Measurements from ENCODE around the gene TFF2.
A peak's percentile ranks its signal among the peaks of the same experiment; 100 is the strongest.

Gene TFF2

DNA sequence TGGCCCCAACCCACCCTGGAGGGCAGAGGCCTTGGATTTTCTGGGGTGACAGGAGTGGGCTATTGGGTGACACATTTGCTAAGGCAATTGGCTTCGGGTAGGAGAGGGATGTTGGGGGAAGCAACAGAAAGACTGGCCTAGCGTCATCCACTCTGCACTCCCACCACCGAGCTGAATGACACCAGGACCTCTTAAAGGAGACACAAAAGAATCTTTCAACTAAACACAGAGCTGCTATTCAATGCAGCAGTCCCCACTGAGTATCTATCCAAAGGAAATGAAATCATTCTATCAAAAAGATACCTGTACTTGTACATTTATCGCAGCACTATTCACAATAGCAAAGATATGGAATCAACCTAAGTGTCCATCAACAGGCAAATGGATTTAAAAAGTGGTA lies 6.2 kb downstream of the TFF2 start:
- DNase-seq, result no peak

DNA sequence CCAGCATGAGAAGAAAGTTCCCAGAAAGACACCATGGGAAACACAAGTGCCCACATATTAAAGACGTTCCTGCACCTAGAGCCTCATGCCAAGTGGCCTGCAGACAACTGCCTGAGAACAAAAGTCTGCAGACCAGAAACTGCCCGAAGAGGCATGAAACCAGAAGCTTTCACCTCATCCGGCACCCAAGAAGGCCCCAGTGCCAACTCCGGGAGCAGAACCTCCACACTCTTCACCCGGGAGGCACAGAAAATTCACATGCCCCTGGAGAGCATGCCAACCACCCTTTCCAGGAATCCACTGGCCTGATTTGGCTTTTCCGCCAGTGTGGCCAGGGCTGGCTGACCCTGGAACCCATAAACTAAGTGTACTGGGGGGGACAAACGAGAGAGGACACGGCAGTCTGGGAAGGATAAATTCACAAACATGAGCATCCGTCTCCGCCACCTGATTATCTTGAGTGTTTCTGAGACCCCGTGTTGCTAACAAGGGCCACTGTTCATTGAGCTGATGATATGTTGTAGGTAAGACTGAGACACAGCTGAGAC lies 6.8 kb downstream of the TFF2 start:
- peak; percentile 24 for DNase-seq

DNA sequence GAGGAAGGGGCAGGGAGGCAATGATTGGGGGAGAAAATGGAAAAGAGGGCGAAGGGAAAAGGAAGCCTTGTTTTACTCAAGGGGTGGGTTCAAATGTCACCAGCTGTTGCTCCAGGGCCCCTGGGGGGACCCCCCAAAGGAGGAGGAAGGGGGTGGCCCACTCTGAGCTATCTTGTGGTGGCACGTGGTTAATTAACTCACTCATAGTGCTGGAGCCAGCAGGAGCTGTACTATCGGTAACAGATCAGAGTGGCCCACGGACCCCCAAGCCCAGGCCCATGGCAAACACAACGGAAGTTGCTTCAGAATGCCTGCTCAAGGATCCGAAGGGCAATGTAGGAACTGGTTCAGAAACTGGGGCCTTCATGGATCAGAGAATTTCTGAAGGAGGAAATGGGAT lies 7.2 kb downstream of the TFF2 start:
- DNase-seq, result peak; percentile 28

DNA sequence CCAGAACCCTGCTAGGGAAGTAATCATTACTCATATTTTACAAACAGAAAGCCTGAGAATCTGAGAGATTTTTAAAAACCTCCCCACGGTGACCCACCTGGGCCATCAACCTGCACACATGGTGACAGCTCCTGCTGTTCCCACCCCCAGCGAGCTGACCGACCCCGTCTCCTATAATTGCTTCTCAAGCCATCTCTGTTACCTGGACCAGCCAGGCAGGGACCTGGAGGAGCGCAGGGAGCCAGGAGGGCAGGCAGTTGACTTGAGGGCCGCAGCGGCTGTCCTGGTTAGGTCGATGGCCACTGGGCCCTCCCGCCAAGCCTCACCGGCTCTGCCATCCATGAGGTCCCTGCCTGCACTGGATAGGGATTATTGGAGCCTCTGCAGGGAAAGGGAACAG lies 7.7 kb downstream of the TFF2 start:
- peak; percentile 32 for DNase-seq

DNA sequence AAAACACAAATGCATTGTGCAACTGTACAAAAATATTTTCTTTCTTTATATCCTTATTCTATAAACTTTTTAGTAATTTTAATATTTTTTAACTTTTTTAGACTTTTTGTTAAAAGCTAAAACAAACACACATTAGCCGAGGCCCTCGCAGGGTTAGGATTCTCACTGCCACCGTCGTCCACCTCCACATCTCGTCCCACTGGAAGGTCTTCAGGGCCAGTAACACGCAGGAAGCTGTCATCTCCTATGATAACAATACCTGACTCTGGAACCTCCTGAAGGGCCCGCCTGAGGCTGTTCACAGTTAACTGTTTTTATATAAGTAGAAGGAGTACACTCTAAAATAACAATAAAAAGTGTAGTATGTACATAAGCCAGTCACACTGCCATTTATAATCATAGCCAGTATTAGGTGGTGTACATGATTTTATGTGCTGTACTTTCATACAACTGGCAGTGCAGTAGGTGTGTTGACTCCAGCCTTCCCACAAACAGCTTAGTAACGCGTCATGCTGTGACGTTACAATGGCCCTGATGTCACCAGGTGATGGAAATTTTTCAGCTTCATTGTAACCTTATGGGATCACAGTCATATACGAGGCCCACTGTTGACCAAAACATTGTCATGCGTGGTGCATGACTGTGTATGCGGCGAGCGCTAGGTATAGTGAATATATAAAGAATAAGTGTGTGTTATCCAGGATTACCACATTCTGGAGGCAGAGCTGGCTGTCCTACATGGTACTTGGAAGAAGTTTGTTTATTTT lies 8.8 kb downstream of the TFF2 start:
- DNase-seq, result peak; percentile 37

DNA sequence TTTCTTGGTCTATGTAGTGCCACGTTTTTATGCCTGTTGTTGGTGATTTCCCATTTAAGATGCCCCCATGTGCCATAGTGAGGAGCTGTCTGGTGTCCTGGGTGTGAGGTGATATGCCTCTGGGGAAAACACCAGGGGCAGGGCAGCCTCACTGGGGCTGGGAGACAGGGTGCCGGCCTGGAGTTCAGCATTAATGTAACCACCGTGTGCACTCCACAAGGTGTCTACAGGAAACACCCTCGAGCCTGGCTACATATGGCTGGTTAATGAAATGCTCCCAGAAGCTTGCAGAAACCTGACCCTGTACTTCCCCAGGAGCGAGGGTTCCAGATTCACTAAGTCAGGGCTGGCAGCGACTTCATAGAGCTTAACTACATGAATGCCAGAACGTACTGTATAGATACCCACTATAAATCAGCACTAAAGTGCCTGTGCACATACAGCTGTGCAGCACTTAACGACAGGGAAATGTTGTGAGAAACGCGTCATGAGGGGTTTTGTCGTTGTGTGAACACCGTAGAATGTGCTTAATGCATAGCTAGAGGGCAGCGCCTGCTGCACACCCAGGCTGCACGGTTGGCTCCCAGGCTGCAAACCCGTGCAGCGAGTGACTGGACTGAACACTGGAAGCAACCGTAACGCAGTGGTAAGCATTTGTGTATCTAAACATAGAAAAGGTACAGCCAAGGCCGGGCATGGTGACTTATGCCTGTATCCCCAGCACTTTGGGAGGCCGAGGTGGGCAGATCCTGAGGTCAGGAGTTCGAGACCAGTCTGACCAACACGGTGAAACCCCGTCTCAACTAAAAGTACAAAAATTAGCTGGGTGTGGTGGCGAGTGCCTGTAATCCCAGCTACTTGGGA lies 10.4 kb downstream of the TFF2 start:
- DNase-seq, result peak; percentile 37

DNA sequence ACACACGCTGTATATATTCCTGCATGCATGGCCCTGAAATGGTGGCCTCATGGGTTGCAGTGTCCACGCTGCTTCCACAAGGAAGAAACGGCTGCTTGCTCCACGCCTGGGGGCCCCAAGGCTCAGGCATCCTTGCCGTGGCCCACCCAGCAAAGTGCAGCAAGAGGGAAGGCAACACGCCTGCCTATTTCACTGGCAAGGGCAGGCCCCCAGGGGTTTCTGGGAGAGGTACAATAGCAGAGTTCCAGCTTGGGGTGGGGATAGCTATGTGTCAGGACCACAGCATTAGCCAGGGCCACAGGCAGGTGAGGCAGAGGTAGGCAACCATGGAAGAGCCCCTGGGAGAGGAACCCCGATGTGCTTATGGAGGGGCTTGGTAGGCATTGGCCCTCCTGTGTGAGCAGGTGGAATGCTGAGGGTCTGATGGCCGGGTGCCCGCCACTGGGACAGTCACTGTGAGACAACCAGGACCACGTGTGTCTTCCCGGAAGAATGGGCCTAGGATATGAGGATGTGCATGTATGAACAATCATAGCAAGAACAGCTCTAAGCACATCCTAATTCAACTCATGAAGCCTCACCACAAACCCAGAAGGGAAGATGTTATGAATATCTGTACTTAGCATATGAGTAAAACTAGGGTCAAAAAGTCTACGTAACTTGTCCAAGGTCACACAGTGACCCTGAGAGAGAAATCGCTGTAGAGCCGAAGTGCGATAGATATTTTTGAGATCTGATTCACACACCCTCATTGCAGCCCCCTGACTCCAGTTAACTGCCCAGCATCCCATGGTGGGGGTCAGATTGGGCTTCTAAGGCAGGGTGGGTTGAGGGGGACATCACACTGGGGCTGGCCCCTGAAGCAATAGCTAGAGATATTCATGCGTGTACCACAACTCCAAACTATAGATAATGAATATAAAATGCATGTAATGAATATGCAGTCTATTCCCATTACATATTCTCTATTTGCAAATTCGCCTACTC lies 11.8 kb downstream of the TFF2 start:
- DNase-seq, result peak; percentile 50

DNA sequence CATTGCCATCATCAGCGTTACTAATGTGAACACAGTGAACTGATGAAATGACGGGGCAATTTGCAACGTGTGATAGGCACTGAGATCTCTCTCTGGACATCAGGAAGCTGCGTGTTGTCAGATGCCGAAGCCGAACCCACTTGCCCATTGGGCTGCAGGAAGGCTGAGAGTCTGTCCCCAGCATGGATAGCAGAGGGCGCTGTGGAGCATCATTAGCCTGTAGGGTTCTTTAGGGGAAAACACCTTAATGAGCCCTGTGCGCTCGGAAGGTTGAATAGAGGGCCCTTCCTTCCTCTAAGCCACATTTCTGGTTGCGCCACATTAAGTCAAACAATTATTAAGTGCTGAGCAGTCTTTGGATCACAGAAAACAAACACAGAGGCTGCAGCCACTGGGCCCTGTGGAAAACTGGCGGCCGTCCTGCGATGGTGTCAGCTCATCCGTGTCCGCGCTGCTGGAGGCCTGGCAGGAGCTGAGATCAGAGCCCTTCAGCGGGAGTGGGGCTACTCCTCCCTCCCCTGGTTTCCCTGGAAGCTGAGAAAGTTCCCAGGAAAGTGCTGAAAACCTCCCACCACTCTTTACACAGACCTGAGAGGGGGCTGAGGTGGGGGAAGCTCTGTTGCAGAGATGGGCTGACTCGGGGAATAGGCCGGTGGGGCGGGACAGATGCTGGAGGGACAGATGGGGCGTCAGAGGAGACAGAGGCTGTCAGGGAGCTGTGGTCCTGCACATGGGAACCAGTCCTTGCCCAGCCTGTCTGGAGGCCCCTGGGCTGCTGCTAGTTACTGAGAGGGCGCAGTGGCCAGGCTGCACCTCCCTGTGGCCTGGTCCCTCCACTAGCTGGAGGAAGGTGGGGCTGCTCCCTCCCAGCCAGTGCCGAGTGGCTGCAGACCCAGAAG lies 12.7 kb downstream of the TFF2 start:
- peak; percentile 79 for DNase-seq

DNA sequence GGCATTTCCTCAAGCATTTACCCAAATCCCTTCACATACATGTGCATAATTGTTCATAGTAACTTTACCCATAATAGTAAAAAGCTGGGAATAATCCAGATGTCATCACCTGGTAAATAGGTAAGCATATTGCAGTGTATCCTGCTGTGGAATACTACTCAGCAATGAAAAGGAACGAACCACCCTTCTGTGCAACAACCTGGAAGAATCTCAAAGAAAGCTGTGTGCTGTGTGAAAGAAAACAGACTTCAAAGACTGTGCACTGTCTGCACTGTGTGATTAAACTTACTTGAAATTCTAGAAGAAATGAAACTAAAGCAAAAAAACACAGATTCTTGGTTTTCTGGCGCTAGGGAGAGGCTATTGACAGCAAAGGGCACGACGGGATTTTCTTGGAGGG lies 13.5 kb downstream of the TFF2 start:
- DNase-seq, result no peak

DNA sequence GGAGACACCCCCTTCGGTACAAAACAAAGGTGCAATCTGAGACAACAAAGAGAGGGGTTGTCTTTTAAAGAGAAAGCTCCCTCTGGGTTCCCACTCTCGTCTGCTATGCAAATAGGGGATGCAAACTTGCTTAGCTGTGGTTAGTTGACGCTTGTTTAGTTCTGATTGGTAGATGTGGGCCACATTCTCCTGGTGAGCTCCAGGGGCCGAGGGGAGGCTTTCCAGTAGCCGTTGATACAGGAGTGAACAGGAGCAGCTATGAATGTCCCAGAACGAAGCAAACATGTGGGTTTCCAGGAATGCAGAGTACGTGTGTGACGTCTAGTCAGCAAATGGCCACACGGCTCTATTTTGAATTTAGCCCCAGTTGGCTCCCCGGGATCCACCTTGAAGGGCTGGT lies 14.7 kb downstream of the TFF2 start:
- DNase-seq, result peak; percentile 79

DNA sequence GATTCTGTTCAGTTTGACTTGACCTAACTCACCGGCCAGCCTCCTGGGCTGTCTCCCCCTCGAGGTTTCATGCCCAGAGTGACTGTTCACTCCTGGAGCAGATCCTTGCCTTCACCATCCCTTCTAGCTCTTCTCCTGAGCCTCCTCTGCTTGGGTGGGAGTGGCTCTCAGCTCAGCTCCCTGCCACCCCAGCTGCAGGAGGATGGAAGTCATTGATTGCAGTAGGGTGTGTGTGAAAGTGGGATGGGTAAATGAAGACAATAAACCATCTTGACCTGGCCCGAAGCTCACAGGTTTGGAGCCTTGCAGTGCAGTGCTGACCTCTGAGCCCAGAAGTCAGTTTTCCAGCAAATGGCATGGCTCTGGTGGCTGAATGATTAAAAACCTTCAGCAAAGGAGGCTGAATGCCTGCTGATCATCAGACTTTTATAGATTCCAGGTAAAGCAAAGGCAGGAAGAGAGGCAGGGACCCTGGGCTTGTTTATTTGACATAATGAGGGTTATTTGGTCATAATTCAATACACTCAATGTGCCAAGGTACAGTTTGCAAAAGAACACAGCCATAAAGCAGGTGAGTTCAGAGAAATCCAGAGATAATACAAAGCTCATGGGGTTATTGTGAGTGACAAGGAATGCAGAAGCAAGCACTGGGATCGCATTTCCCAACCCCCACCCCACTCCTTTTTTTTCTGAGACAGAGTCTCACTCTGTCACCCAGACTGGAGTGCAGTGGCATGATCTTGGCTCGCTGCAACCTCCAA lies 18.1 kb downstream of the TFF2 start:
- no peak for DNase-seq

DNA sequence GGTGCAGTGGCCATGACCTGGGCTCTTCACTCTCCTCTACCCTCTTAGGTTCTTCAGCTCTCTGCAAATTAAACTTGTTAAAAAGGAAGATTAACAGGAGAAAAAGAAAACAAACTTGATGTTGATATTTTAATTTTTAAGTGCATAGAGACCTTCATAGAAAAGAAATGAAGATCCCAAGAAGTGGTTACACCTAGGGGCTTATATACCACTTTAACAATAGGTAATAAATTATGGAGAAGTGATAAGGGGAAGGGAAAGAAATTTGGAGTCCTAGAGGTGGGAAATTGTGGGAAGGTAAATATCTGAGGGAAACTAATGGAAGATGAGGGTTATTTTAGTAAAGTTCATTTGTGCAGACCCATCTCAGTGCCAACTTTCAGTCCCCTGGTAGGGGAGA lies 19.1 kb downstream of the TFF2 start:
- DNase-seq, result no peak

DNA sequence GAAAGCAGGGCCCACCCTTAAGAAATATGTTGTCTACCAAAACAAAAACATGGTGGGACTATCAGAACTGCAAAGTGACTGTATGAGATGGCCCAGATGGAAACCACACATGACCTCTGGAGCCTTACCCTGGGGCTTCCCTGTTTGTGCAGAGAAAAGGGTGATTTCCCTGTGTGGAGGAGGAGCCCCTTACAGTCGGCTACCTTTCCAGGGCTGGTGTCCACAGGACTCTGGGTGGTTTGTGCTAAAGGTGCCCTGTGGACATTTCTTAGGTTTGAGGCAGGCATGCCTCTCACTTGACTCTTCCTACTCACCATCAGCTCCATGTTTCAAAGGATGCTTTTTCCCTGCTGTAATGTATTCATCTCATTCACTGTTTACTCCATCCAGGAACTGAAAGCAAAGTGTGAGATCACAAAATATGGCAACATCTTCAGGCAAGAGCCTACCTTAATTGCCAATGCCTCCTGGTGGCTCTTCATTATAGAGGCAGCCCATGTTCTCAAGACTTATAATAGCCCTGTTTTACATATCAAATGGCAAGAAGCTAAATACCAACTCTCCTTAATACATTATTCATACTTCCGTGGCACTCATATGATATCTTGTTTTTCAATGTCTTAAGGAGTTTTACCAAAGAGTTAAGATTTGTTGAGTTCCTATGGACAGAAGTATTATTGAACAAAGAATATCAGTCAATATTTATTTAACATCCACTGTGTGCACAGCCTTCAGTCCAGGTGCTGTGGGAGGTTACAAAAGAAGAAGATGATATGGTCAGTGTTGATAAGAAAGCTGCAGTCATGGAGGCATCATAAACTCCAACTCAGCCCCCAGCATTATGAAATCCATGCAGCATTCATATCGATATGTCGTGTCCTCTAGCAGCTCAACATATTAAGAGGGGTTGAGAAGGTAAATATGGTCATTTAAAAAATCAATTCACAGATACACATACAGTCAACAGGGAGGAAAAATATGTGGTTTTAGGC lies 20.1 kb downstream of the TFF2 start:
- no peak for DNase-seq

DNA sequence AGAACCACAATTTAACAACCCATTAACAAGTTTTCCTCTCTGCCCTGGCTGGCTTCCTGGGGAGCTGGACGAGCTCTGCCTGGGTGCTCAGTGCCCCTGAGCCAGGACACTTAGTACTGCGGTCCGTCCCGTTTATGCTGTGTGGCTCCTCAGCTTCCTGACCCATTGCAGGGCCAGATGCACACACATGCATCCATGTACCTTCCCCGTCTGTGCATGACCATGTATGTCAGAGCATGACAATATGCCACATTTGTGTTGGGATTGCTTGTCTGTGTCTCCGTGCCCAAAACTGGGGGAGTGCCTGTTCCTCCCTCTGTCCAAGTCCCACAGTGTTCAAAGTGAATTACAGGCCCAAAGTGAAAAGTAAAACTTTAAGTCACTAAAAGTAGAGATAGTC lies 25.9 kb downstream of the TFF2 start:
- no peak for DNase-seq

DNA sequence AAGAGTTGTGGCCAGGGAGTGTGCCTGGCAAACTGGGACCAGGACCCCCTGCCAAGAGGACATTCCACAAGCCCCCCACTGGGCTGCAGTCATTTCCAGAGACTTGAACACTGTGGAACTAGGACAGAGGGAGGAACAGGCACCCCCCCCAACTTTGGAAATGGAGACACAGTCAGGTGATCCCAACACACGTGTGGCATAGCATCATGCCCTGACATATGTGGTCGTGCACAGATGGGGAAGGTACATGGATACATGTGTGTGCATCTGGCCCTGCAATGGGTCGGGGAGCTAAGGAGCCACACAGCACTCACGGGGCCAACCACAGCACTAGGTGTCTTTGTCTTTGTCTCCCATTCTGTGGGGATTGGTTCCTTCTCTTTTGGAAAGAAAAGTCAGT lies 28.9 kb downstream of the TFF2 start:
- no peak for DNase-seq

DNA sequence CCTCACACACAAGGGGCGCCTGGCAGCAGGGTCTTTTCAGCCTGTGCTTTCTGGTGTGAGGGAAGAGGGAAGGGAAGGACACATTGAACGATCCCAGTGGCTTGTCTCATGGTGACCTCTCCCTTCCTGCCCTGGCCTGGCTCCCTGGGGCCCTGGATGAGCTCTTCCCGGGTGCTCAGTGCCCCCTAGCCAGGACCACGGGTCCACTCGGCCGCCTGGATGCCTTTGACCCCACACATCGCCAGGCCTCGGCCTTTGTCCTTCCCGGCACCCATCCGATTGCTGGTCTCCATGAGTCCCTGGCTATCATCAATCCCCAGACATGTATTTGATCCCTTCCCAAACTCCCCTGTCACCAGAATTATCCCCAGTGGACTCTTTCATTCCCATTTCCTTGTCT lies 29.6 kb downstream of the TFF2 start:
- DNase-seq, result no peak

DNA sequence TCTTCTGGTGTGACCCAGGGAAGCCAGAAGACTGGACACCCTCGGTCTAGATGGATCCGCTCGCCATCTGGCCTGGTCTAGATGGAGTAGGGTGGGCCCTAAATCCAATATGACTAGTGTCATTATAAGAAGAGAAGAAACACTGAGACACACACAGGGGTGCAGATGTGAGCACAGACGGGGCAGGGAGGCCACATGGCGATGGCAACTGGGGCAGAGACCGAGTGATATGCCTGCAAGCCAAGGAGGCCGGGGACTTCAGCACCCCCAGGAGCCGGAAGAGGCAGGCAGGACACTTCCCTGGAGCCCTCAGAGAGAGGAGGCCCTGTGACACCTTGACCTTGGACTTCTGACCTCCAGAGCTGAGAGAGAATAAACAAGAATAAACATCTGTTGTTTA lies 30.0 kb downstream of the TFF2 start:
- no peak for DNase-seq

DNA sequence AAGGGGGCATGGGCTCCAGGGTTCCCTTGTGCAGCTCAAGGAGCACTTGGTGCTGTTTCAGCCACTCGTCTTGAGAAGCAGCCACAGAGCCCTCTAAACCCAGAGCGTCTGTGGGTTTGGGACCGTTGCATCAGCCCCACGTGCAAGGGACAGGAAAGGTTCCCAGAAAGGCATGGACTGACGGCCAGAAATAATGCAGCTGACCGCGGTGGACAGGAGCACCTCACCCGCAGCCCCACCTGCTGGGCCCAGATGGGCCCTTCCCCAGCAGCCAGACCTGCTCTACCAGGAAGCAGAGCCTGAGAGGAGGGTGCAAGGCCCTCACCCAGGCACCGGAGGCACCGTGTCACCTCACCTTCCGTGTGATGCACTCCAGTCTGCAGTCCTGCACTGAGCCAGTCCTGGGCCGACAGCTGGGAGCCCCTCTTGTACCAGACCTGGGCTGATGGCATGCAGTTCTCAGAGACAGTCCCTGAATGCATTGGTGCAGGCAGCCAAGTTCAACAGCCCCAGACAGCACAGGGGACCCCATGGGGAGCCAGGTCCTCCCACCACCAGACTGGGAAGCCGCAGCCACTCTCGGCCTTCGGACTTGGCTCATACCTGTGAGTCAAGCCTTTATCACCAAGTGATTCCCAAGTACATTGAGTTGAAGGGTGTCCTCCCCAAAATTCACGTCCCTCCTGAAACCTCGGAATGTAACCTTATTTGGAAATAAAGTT lies 30.8 kb downstream of the TFF2 start:
- peak; percentile 55 for DNase-seq

DNA sequence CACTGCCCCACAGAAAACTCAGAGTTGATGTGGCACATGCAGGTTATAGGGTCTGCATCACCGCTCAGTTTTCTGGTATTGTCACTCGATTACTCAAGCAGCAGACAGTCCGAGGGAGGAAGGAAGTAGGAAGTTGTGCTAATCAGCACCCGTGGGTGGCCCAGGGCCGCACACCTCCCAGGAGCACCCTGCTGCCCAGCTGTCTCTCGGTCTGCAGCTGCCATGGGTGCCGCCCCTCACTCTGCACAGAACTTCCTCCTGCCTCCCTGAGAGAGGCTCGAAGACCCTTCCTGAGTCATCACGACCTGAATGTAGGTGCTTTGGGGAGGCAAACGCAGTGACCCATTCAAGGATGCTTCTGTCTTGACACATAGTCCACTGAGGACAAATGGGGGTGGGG lies 31.4 kb downstream of the TFF2 start:
- no peak for DNase-seq

Data from islet precursor cell (in vitro differentiated cells).